Neuronal stem cell (in vitro differentiated cells): ENCODE results near the gene SMAD7.

Source experiments
- DNase-seq: peaks from one replicate; pipeline ENCODE4 v3.0.0-alpha.2; 2013; ENCODE audit warnings: low spot score
- H2AFZ ChIP-seq: one replicate; pipeline ENCODE4 v1.6.1; 2013; ENCODE audit warnings: mild to moderate bottlenecking, low read length, inconsistent platforms
- H2AK5ac ChIP-seq: 2 replicates; pipeline ENCODE4 v1.6.1; 2013; ENCODE audit warnings: low read depth, mild to moderate bottlenecking, inconsistent platforms, low read length, moderate library complexity, mixed read lengths
- H2BK120ac ChIP-seq: 2 replicates; pipeline ENCODE4 v1.6.1; 2013; ENCODE audit warnings: low read depth, mild to moderate bottlenecking, inconsistent platforms, low read length, moderate library complexity, mixed read lengths
- H2BK12ac ChIP-seq: one replicate; pipeline ENCODE4 v1.6.1; 2013; ENCODE audit warnings: low read length, inconsistent platforms
- H2BK15ac ChIP-seq: 2 replicates; pipeline ENCODE4 v1.6.1; 2013; ENCODE audit warnings: mild to moderate bottlenecking, low read length, inconsistent platforms, mixed read lengths
- H2BK5ac ChIP-seq: one replicate; pipeline ENCODE4 v1.6.1; 2013; ENCODE audit warnings: inconsistent platforms, mild to moderate bottlenecking, low read length, moderate library complexity
- H3K14ac ChIP-seq: one replicate; pipeline ENCODE4 v1.6.1; 2013; ENCODE audit warnings: low read length, inconsistent platforms
- H3K18ac ChIP-seq: 2 replicates; pipeline ENCODE4 v1.6.1; 2013; ENCODE audit warnings: low read length, inconsistent platforms
- H3K23ac ChIP-seq: 2 replicates; pipeline ENCODE4 v1.6.1; 2013; ENCODE audit warnings: low read depth, mild to moderate bottlenecking, mixed read lengths, low read length, inconsistent platforms; ENCODE audit not compliant: poor library complexity
- H3K27ac ChIP-seq: replicated peaks from 3 replicates; pipeline ENCODE4 v1.5.1; 2013; ENCODE audit warnings: low read length, inconsistent platforms
- H3K27me3 ChIP-seq, 3 experiments: 2 replicates each; pipeline ENCODE4 v1.6.1; 2013; ENCODE audit warnings: low read length in 3 of 3, mild to moderate bottlenecking in 2 of 3, inconsistent platforms in 1 of 3, low read depth in 1 of 3, mixed read lengths in 1 of 3, moderate library complexity in 1 of 3; ENCODE audit not compliant: control insufficient read depth in 3 of 3, insufficient read depth in 3 of 3
- H3K36me3 ChIP-seq, 2 donors: replicated peaks in 1 of 2; 2 replicates each; pipeline ENCODE4 v1.6.1; 2013; ENCODE audit warnings: low read length in 2 of 2; ENCODE audit not compliant: control insufficient read depth in 2 of 2, insufficient read depth in 2 of 2
- H3K4ac ChIP-seq: 2 replicates; pipeline ENCODE4 v1.6.1; 2013; ENCODE audit warnings: inconsistent platforms, mild to moderate bottlenecking, low read length, moderate library complexity
- H3K4me1 ChIP-seq, 2 donors: 1 replicate in 1 of 2; 2 replicates in 1 of 2; pipeline ENCODE4 v1.6.1; 2013; ENCODE audit warnings: low read length in 2 of 2, low read depth in 1 of 2; ENCODE audit not compliant: control insufficient read depth in 2 of 2, insufficient read depth in 1 of 2
- H3K4me2 ChIP-seq: one replicate; pipeline ENCODE4 v1.6.1; 2013; ENCODE audit warnings: mild to moderate bottlenecking, low read length, inconsistent platforms; ENCODE audit not compliant: insufficient read depth, poor library complexity, severe bottlenecking
- H3K4me3 ChIP-seq, 2 donors: 2 replicates each; pipeline ENCODE4 v1.5.1; 2013; ENCODE audit warnings: low read length in 2 of 2, mild to moderate bottlenecking in 2 of 2, inconsistent platforms in 1 of 2, moderate library complexity in 1 of 2
- H3K79me1 ChIP-seq: one replicate; pipeline ENCODE4 v1.6.1; 2013; ENCODE audit warnings: low read depth, mild to moderate bottlenecking, inconsistent platforms, low read length, moderate library complexity
- H3K9ac ChIP-seq: one replicate; pipeline ENCODE4 v1.6.1; 2013; ENCODE audit warnings: mild to moderate bottlenecking, low read depth, low read length, inconsistent platforms; ENCODE audit not compliant: poor library complexity
- H3K9me3 ChIP-seq, 2 donors: replicated peaks in 1 of 2; 2 replicates each; pipeline versions ENCODE3 to v1.6.1; 2013; ENCODE audit warnings: low read length in 2 of 2, mild to moderate bottlenecking in 2 of 2, inconsistent platforms in 1 of 2, low read depth in 1 of 2, mixed read lengths in 1 of 2, moderate library complexity in 1 of 2; ENCODE audit not compliant: control insufficient read depth in 2 of 2, insufficient read depth in 1 of 2
- H4K8ac ChIP-seq: one replicate; pipeline ENCODE4 v1.6.1; 2013; ENCODE audit warnings: low read depth, mild to moderate bottlenecking, inconsistent platforms, low read length, moderate library complexity
- H4K91ac ChIP-seq: one replicate; pipeline ENCODE4 v1.6.1; 2013; ENCODE audit warnings: low read length, low read depth, mild to moderate bottlenecking, inconsistent platforms; ENCODE audit not compliant: poor library complexity
- WGBS, 2 donors: extraction: QIAGEN DNeasy Blood & Tissue Kit; methylation state at CpG; one replicate each; pipeline ENCODE4 v1.1.7; 2013; ENCODE audit warnings: missing lambda C conversion rate in 2 of 2, mixed read lengths in 1 of 2; ENCODE audit not compliant: insufficient read length in 2 of 2, insufficient replicate concordance in 1 of 2; ENCODE audit errors: extremely low coverage in 2 of 2; 5-methylcytosine and 5-hydroxymethylcytosine counted together

Gene SMAD7

GRCh38 chr18:48882379-48882778, 68.4 kb downstream of the SMAD7 start:
- H3K79me1 ChIP-seq: no peaks in the 10 kb centered on the region

GRCh38 chr18:48880931-48881330, 69.8 kb downstream of the SMAD7 start:
- Histone ChIP-seq H3K4me1 (peaks cover 1 to 12% of the 10 kb centered on the region in 2 donors), H3K9me3 (no peaks in the 10 kb centered on the region), H3K4me3 (no peak overlapping the region), H2AFZ (no peak overlapping the region), H4K8ac (no peak overlapping the region), H3K4me2 (no peak overlapping the region), H2BK12ac (no peak overlapping the region), H2BK5ac (no peak overlapping the region), H2BK15ac (no peak overlapping the region), H3K18ac (no peak overlapping the region), H2AK5ac (no peak overlapping the region), H3K36me3 (no peaks in the 10 kb centered on the region), H3K27me3 (peaks cover 0 to 10% (median 0%) of the 10 kb centered on the region in 3 experiments), H2BK120ac (no peak overlapping the region), H3K4ac (no peak overlapping the region), H4K91ac (no peak overlapping the region), H3K79me1 (no peaks in the 10 kb centered on the region), H3K27ac (no peak overlapping the region), H3K9ac (no peak overlapping the region), H3K14ac (no peak overlapping the region), H3K23ac (no peak overlapping the region)
- no CpG with 5 or more reads among the region's 1 CpG for WGBS, 2 donors
- no peak for DNase-seq

More at GRCh38 chr18:48882379-48882778, 68.4 kb downstream of the SMAD7 start:
- Histone ChIP-seq H3K18ac (no peak overlapping the region), H2BK15ac (no peak overlapping the region), H2AFZ (no peak overlapping the region), H3K23ac (no peak overlapping the region), H3K4me1 (peaks cover 2 to 10% of the 10 kb centered on the region in 2 donors), H2BK120ac (no peak overlapping the region), H3K4me2 (no peak overlapping the region), H2BK12ac (no peak overlapping the region), H3K27ac (no peak overlapping the region), H3K4ac (no peak overlapping the region), H3K27me3 (peaks cover 0 to 14% (median 0%) of the 10 kb centered on the region in 3 experiments), H3K9ac (no peak overlapping the region), H4K8ac (no peak overlapping the region), H4K91ac (no peak overlapping the region), H3K36me3 (no peaks in the 10 kb centered on the region), H2AK5ac (no peak overlapping the region), H3K14ac (no peak overlapping the region), H3K9me3 (no peaks in the 10 kb centered on the region), H2BK5ac (no peak overlapping the region), H3K4me3 (no peak overlapping the region)
- no peak for DNase-seq
- no CpG with 5 or more reads among the region's 4 CpGs for WGBS, 2 donors

- Histone ChIP-seq H3K23ac (no peak overlapping the region), H3K14ac (no peak overlapping the region), H2AFZ (no peak overlapping the region), H2BK5ac (no peak overlapping the region), H2BK12ac (no peak overlapping the region), H3K4ac (no peak overlapping the region), H3K4me3 (no peak overlapping the region), H2AK5ac (no peak overlapping the region), H3K4me1 (peaks cover 0 to 13% of the 10 kb centered on the region in 2 donors), H3K79me1 (no peaks in the 10 kb centered on the region), H3K9me3 (no peaks in the 10 kb centered on the region), H4K8ac (no peak overlapping the region), H3K9ac (no peak overlapping the region), H2BK120ac (no peak overlapping the region), H3K4me2 (no peak overlapping the region), H3K18ac (peak overlapping the region; percentile 33), H2BK15ac (no peak overlapping the region), H3K27me3 (peaks cover 0 to 2% (median 0%) of the 10 kb centered on the region in 3 experiments), H3K36me3 (no peaks in the 10 kb centered on the region), H3K27ac (no peak overlapping the region), H4K91ac (no peak overlapping the region)
- WGBS, 2 donors: no CpG with 5 or more reads among the region's 15 CpGs
- no peak for DNase-seq
Measured at GRCh38 chr18:48879008-48879431, 71.7 kb downstream of the SMAD7 start.

GRCh38 chr18:48878471-48878870, 72.3 kb downstream of the SMAD7 start:
- Histone ChIP-seq H3K9me3 (no peaks in the 10 kb centered on the region), H2BK12ac (no peak overlapping the region), H3K4me2 (no peak overlapping the region), H3K18ac (peak overlapping the region; percentile 46), H3K23ac (no peak overlapping the region), H2BK120ac (no peak overlapping the region), H4K91ac (no peak overlapping the region), H3K27me3 (no peaks in the 10 kb centered on the region), H3K4me3 (no peak overlapping the region), H3K27ac (no peak overlapping the region), H2BK5ac (no peak overlapping the region), H2AK5ac (no peak overlapping the region), H3K36me3 (no peaks in the 10 kb centered on the region), H3K79me1 (no peaks in the 10 kb centered on the region), H3K9ac (no peak overlapping the region), H3K4ac (no peak overlapping the region), H4K8ac (no peak overlapping the region), H3K14ac (no peak overlapping the region), H2BK15ac (no peak overlapping the region), H3K4me1 (peaks cover 0 to 13% of the 10 kb centered on the region in 2 donors), H2AFZ (no peak overlapping the region)
- DNase-seq: no peak
- 100% methylated on average over 2 of the region's 12 CpGs; no CpG with 5 or more reads in 1 of the 2 donors for WGBS, 2 donors
